ENCODE results near the gene CCR7.
"Not testable (repeated sequence)": the region's sequence is repeated elsewhere in the genome, so short reads cannot be mapped to it uniquely, and the experiment has no call there.

CCR7 gene

DNA sequence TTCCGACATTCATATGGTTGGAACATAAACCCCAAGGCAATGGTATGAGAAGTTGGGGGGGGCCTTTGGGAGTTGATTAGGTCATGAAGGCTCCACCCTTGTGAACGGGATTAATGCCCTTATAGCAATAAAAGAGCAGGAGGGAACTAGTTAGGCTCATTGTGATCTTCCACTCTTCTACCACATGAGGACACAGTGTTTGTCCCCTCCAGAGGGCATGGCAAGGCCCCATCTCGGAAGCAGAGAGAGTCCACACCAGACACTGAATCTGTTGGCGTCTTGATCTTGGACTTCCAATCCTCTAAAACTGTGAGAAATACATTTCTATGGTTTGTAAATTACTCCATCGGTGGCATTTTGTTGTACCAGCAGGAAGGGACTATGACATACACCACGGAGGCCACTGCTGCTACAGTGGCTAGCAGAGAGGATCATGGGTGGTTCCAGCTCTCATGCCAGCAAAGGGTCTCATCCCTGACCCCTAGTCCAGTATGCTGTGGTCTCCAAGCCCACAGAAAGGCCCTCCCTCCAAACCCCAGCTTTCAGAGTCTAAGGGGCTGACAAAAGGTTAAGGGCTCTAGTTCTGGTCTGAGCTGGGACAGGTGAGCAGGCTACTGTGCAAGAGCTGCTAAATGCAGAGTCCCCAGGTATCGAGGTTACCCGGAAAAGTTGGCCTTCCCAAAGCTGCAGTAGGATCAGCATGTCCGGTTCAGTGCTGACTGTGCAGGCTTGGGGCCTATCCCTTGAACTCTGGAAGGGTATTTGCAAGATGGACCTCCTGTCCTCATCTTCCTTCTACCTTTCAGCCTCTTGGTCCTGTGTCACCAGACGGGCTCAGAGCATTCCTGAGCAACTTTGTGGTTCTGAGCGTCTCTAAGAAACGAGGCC lies 12.2 kb downstream of the CCR7 start:
- H3K4me3 ChIP-seq (ENCODE audit: low read depth, low read length), result no peak overlapping the region

DNA sequence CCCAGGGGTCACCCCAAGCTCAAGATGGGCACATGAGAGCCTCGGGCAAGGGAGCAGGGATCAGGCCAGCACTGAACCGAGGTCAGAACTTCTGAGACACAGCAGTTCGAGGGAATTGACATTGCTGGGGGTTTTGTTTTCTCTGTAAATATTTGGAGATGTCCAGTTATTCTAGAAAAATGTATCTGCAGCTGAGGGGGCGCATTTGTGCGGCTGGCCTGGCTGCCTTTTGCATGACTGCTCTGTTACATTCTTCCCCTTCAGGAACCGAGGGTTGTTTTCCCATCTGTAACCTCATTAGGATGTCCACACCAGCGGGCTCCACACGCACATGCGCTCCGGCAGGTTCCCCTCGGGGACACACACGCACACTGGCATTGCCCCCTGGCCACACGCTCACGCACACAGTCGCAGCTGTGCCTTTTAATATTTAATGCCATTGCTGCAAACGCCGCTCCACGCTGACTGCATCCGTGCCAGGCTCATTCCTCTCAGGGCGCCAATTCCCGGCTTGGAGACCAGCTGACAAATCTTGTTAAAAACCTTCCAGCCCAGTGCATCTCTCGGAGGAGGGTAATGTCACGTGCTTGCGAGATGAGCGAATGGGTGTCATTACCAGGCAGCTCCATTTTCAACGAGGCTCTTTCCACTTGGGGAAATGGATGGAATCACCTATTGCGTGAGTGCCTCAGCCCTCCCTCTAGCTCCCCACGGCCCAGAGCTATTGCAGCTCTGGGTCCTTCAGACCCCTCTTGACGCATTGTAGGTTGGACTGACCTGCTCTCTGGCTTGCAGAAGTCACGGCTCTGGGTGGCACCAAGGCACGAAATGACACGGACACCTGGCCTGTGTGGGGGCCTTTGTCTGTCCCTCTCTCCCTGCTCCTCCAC lies 13.1 kb downstream of the CCR7 start:
- no peak overlapping the region for H3K4me3 ChIP-seq (ENCODE audit: low read depth, low read length)

DNA sequence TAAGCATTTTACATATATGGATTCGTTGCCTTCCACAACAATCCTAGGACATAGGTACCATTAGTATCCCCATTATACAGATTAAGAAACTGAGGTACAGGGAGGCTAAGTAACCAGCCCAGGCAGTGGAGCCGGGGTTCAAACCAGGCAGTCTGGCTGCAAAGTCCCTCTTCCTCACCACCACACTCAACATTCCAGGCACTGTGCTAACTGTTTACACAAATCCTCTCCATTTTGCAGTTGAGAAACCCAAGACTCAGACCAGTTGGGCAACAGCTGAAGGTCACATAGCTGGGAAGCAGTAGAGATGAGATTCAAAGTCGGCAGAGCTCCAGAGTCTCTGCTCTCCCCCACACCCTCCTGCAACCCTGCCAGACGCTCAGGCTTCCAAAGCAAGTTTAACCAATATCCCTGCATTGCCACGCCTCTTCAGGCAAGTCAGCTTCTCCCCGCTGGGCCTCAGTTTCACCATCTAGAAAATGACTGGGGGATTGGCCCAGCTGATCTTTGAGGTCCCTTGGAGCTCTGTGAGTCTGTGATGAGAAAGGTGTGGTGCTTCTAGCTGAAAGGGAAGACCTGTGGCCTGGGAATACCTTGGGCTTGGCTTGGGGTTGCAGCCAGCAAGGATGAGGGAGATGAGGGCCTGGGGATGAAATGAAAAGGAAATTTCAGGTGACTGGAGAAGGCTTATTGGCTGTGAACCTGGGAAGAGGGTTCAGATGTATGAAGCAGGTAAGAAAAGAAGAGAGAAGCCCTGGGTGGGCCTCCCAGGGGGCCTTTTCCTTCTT lies 14.0 kb downstream of the CCR7 start:
- no peak overlapping the region for H3K4me3 ChIP-seq (ENCODE audit: low read depth, low read length)

DNA sequence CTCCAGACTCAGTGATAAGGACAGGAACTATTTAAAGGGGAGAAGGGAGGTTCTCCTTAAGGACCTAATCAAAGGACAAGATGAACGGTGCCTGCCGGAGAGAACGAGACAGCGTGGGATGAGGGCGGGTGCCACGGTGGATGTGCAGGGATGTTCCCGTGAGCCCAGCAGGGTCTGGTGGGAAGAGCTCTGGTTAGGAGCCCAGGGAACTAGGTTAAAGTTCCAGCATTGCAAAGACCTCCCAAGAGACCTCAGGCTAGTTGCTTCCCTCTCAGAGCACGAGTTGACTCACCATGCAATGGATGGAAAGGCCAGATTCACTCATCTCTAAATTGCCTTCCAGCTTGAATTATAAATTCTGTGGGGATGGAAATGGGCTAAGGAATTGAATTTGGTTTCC lies 14.7 kb downstream of the CCR7 start:
- no peak overlapping the region for H3K4me3 ChIP-seq (ENCODE audit: low read depth, low read length)

DNA sequence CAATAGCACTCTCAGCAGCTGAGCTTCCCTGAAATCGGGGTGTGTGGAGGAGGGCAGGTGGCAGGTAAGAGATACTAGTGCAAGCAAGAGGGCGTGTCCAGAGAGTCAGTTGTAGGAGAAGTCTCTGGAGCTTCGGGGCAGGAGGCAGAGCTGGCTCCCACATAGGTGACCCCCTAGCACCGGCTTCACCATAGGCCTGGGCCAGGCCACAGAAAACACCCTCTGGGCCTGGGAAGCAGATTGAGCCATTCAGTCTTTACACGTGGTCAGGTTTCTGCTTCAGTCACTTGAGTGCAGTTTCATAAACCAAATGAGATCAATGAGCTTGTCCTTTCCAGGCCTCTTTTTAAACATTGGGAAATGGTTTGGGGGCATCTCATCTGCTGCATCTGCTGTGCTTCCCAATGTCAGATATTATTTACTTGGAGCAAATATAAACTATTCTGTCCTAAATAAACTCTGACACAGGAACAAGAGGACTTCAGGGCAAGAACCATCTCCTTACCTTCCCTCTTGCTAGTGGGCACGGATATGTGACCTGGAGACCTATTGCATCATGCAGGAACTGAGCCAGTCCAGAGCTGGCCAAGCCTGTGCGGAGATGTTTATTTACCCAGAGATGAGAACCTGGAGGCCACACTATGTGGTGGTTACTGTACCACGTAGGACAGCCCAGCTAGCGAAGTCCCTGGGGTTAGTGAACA lies 16.1 kb downstream of the CCR7 start:
- no peak overlapping the region for H3K4me3 ChIP-seq (ENCODE audit: low read depth, low read length)

- no peak overlapping the region for H3K4me3 ChIP-seq (ENCODE audit: low read depth, low read length)
Measured at GRCh38 chr17:40548491-40548981, 16.7 kb downstream of the CCR7 start.

- H3K4me3 ChIP-seq (ENCODE audit: low read depth, low read length), result no peak overlapping the region
Measured at GRCh38 chr17:40547785-40548478, 17.3 kb downstream of the CCR7 start.

GRCh38 chr17:40547079-40547784 lies 18.0 kb downstream of the CCR7 start:
- no peak overlapping the region for H3K4me3 ChIP-seq (ENCODE audit: low read depth, low read length)

DNA sequence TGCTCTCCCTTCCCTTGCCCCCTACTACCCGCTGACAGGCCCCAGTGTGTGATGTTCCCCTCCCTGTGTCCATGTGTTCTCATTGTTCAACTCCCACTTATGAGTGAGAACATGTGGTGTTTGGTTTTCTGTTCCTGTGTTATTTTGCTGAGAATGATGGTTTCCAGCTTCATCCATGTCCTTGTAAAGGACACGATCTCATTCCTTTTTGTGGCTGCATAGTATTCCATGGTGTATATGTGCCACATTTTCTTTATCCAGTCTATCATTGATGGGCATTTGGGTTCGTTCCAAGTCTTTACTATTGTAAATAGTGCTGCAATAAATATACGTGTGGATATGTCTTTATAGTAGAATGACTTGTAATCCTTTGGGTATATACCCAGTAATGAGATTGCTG lies 18.8 kb downstream of the CCR7 start:
- not testable (repeated sequence) for H3K4me3 ChIP-seq (ENCODE audit: low read depth, low read length)

- H3K4me3 ChIP-seq (ENCODE audit: low read depth, low read length), result no peak overlapping the region
Measured at GRCh38 chr17:40545660-40546059, 19.6 kb downstream of the CCR7 start.

DNA sequence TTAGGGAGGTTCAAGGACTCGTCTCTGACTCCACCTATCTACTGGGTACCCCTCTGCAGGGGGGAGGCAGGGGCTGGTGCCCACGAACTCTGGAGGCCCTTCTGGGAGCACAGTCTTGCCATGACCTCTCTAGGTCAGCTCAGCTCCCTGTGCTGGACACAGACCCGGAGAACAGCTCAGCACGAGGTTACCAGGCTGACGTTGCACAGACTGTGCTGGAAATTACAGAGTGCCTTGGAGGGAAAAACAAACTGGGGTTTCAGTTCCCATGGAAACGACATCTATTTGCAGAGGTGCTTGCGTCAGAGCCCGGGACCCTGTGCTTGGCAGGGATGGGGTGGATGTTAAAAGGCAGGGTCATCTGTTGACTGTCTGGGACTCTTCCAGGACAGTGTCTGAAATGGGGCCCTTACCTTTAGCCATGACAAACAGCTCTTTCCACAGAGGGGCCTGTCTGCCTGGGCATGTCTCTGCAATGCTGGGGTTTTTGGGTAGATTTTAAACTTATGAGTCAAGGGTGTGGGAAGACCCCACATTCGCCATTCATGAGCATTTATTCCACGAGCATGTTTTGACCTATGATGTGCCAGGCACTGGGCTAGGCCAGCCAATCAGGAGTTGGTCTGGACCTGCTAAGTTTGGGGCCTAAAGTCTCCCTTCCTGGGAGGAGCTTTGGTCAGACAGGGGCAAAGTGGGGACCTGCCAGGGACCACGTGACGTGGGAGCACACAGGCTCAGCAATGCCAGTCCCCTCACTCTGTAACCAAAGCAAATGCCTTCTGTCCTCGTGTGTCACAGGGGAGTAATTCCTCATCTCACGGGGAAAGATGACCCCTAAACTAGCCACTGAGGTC lies 22.5 kb downstream of the CCR7 start:
- no peak overlapping the region for H3K4me3 ChIP-seq (ENCODE audit: low read depth, low read length)

DNA sequence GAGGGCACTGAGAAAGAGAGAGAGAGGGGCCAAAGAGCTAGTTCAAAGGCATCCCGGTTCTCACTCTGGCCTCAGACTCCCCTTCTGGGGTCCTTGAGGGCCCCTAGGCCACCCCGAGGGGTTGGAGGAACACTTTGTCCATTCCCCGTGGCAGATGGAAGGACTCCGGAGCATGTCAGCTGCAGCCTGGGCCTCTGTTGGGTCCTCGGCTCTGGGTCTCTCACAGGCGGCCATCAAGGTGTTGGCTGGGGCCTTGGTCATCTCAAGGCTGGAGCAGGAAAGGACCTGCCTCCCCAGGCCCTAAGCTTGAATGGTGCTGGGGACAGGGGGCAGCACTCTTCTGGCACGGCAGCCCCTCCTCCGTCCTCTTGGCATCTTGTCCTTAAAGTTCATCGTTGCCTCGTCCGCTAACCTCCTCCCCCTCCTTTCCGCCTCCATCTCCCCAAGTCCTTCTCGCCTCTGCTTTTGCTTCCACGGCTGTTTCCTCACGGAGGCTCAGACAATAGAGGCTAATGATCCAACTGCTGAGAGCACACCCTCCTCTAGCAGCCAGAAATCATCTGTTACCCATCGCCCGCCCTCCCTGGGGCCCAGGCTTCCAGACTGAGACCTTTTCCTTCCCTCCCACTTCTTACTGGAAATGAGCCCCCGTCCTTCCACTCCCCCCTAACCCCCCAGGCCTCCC lies 23.3 kb downstream of the CCR7 start:
- H3K4me3 ChIP-seq (ENCODE audit: low read depth, low read length), result no peak overlapping the region

- H3K4me3 ChIP-seq (ENCODE audit: low read depth, low read length), result no peak overlapping the region
Measured at GRCh38 chr17:40541060-40541872, 24.0 kb downstream of the CCR7 start.

DNA sequence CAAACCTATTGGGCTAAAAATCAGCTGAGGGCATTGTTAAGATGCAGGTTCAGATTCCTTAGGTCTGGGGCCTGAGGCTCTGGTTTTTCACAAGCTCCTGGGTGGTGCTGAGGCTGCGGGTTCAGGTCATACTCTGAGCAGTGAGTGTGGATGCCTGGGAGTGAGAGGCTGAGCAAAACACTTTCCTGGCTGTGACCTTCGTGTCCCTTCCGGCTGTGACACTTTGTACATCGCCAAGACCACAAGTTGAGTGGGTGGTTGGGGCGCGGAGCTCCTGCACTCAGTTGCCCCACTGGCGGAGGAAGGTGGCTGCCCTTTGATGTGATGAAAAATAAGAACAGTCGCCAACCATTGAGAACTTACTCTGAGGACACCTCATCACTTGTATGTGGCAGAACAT lies 24.8 kb downstream of the CCR7 start:
- no peak overlapping the region for H3K4me3 ChIP-seq (ENCODE audit: low read depth, low read length)

DNA sequence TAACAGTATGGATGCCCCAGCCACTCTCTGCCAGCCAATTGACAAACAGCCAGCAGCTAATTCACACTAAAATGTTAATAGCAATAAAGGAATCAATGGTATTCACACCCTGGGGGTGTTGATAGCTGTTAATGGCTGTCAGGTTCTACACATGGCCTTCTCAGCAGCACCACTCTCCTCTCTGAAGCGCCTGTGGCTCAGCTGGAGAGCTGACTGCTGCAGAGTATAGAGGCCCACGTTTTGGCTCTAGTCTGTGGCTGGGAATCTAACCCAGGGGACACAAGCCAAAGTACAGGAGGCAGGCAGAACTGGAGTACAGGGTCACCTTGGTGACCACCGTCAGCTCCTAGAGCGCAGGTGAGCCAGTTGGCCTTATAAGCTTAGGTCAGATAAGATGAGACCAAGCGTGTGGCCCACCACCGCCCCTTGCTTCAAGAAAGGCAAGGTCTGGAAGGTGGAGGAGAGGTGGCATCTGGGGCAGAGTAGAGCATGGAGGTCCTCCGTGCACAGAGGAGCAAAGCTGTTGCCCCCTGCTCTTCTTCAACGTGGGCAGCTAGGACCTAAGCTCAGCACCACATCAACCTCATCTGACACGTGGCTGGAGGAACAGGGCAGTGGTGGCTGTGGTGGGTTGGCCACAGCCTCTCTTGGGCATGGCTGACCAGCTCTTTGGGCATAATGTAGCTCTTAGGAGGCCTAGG lies 25.4 kb downstream of the CCR7 start:
- no peak overlapping the region for H3K4me3 ChIP-seq (ENCODE audit: low read depth, low read length)
